GM21723 (cell line): Measurements from ENCODE around the gene RASSF5.
"Not testable (repeated sequence)": the region's sequence is repeated elsewhere in the genome, so short reads cannot be mapped to it uniquely, and the experiment has no call there.

Source experiments
- ATAC-seq: cut with Tn5 transposase; IDR thresholded peaks from one replicate; pipeline ENCODE4 v1.9.1; 2021; ENCODE audit warnings: mild to moderate bottlenecking, moderate library complexity; ENCODE audit not compliant: unreplicated experiment

Gene RASSF5

GRCh38 chr1:206476591-206476990 lies 30.7 kb upstream of the RASSF5 start:
- ATAC-seq: no peak

GRCh38 chr1:206477110-206477509 lies 30.2 kb upstream of the RASSF5 start:
- no peak for ATAC-seq

DNA sequence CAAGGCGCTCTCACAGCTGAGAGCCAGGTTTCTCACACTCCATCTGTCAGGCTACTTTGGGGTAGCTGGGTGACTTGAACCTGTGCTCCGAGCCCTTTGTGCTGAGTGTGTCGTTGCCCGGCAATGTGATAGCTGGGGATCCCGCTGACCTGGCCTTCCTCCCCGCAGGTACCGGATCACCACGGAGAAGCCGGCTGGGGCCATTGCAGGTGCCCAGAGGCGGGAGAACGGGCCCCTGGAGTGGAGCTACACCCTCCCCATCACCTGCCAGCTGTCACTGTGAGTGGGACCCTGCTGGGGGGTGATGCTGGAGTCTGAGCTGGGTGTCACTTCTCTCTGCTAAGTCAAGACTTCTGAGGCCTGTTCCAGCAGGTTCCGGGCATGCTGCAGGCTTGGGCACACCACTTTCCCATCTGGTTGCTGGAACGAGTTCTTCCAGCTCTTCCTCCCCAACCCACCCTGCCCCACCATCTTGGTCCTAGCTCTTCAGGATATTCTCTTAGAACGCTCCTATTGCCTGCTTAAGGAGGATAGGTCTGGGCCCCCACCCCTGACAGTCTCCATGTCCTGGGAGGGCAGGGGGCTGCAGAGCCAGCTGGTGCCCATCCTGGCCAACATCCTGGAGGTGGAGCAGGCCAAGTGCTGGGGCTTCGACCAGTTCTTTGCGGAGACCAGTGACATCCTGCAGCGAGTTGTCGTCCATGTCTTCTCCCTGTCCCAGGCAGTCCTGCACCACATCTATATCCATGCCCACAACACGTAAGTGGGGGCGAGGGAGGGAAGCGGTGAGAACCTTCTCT lies 29.6 kb upstream of the RASSF5 start:
- ATAC-seq: no peak

GRCh38 chr1:206478746-206479145 lies 28.6 kb upstream of the RASSF5 start:
- ATAC-seq: no peak

DNA sequence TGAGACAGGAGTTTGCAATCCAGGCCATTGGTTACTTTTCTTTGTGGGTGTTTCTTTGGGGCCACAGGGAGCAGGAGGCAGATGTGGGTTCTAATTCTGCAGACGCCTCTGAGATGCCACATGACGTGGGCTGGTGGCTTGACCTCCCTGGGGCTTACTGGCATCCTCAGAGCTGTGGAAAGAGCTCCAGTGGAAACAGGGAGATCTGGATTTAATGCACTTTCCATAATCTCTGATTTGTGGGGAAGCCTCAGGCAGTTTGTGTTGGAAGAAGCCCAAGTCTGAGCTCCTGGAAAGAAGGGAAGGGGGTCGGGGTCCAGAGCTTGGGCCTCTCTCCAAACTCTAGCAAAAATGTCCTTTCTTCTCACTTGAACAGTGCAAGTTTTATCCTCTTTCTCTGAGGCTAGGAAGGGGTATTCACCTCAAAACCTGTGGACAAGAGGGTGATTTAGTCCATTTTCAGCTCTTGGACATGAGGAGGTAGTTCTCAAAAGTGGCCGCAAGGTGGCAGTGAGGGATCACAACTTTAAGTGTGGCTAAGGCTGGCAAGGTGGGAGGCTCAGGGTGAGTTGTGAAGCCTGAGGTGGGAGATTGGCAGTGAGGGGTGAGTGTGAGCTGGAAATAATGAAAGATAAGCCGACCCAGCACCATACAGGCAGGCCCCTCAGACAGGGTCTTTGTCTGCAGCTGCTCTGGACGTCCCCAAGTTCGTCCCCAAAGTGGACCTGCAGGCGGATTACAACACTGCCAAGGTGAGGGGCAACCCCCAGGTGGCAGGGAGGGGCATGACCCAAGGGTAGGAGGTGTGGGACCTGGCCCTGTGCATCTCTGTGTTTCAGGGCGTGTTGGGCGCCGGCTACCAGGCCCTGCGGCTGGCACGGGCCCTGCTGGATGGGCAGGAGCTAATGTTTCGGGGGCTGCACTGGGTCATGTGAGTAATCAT lies 27.9 kb upstream of the RASSF5 start:
- ATAC-seq: no peak

- ATAC-seq: no peak
Measured at GRCh38 chr1:206480211-206480610, 27.1 kb upstream of the RASSF5 start.

DNA sequence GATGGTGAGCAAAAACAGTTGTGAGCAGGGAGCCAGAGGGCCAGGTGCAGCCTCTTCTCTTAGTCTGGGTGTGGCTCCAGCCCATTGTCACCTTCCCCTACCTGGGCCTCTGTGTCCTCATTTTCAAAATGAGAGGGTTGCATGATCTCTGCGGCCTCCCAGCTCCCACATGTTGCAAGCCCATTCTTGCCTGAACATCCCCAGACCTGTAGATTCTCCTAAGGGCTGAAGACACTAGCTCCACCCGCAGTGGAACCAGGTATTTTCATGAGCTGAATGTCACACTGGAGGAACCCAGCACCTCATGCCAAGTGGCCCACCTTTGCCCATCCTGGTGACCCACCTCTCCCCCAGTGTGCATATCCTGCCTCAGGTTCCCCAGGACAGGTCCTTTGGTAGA lies 24.7 kb upstream of the RASSF5 start:
- ATAC-seq: no peak

- not testable (repeated sequence) for ATAC-seq
Measured at GRCh38 chr1:206483864-206484263, 23.5 kb upstream of the RASSF5 start.

GRCh38 chr1:206484901-206485300 lies 22.4 kb upstream of the RASSF5 start:
- no peak for ATAC-seq

DNA sequence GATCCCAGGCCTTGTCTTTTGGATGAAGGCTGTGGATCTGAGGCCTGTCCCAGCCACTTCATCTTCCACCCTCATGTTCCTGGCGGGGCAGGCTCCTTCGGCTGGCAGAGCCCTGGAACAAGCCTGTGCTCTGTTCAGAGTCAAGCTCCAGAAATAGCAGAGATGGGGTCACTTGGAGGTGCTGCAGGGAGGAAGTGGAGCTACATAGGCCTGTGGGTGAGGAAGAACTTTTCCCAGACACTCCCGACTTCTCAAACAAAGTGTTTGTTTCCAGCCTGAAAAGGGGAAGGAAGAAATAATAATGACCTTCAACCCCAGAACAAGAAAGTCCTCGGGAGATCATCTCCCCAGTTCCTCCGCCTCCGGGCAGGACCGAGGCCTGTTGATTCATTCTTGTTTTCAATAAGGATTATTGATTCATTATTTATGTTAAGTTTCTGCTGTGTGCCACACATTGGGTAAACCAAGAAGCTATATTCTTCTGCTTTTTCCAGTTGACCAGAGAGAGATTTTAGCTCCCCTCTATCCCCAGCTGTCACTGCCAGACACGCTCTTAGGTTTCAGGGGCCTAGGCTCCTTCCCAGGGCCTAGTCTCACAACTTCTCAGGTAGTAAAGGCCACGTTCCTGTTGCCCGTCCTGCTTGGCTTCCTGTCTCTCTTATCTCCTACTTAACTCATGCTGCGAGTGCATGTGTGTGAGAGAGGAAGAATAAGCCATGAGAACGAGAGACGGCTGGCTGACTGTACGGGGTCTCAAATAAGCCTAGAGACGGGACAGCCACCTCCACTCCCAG lies 20.1 kb upstream of the RASSF5 start:
- no peak for ATAC-seq

DNA sequence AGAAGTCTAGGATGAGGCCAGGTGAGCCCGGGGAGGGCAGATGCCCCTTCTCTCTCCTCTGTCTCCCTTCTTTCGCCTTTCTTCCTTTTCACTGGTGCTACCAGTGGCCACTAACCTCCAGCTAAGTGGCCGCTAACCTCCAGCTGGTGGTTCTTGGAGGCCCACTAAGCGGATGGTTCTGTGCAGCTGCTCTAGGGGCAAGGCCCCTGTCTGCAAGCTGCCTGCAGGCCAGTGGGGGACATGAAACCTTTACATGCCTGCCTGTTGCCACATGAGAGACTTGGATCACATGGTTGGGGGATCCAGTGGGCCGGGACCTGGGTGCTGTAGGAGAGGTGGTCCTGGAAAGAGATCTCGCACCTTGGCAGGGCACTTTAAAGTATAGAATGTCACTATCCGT lies 19.4 kb upstream of the RASSF5 start:
- no peak for ATAC-seq

- ATAC-seq: no peak
Measured at GRCh38 chr1:206488466-206488865, 18.9 kb upstream of the RASSF5 start.

- ATAC-seq: peak; percentile 59
Measured at GRCh38 chr1:206489980-206490770, 17.2 kb upstream of the RASSF5 start.

GRCh38 chr1:206490771-206491405 lies 16.4 kb upstream of the RASSF5 start:
- no peak for ATAC-seq

- no peak for ATAC-seq
Measured at GRCh38 chr1:206491616-206492015, 15.7 kb upstream of the RASSF5 start.

- ATAC-seq: no peak
Measured at GRCh38 chr1:206492589-206492988, 14.7 kb upstream of the RASSF5 start.

DNA sequence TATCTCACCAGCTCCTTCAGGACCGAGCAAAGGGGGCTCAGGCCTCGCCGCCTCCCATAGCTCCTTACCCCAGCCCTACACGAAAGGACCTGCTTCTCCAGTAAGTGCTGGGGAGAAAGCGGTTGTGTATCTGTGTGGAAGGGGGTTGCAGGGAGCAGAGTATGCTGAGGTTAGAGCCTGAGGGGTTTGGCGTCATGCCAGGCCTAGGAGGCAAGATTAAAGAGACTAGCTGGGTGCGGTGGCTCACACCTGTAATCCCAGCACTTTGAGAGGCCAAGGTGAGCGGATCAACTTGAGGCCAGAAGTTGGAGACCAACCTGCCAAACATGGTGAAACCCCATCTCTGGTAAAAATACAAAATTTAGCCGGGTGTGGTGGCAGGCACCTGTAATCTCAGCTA lies 14.1 kb upstream of the RASSF5 start:
- ATAC-seq: no peak

DNA sequence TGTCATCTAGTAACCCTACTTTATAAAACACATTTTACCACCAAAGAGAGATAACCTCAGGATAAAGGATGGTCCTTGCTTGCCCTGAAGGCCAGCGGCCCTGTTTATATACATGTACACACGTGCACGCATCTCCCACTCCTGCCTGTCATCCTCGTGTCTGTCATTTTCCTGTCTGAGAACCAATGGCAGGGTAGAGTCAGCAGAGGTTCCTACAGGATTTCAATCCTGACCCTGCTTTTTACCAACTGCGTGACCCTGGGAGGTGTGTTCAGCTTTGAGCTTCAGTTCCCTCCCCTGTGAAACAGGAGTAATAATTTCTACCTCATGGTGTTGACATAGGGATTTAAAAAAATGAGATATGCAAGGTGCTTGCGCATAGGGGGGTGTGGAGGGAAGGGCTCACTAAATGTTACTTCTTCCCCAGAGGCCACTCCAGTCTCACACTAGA lies 12.3 kb upstream of the RASSF5 start:
- ATAC-seq: no peak

GRCh38 chr1:206495493-206496046 lies 11.8 kb upstream of the RASSF5 start:
- ATAC-seq: peak; percentile 38
